ENCODE measurements around the gene ACSL6. TPM values are rescaled to one million over a fixed set of nuclear protein-coding genes. Genes with fewer than 3 reads are reported as not detected.
A peak's percentile ranks its signal among the peaks of the same experiment; 100 is the strongest.

ACSL6 gene
- total RNA-seq, 1 donor from 2014 or later: not detected

- no peak for DNase-seq (ENCODE audit: low spot score)
- Histone ChIP-seq H3K4me3 (no peak overlapping the region), H3F3A (ENCODE audit: low read depth) (no peaks in the 10 kb centered on the region), H3K79me2 (ENCODE audit: low read depth) (no peaks in the 10 kb centered on the region), H3K4me1 (no peaks in the 10 kb centered on the region), H4K20me1 (ENCODE audit: low read depth) (no peaks in the 10 kb centered on the region), H2AFZ (replicated peaks) (no peak overlapping the region), H3K4me2 (no peak overlapping the region), H3K27ac (no peak overlapping the region), H3K9me3 (ENCODE audit: low read depth) (no peaks in the 10 kb centered on the region), H3K36me3 (no peaks in the 10 kb centered on the region), H3K27me3 (no peaks in the 10 kb centered on the region), H3K9ac (no peak overlapping the region)
- no peak overlapping the region for H3K4me3 Mint-ChIP-seq
- peak overlapping the region; percentile 42 for H3K27ac Mint-ChIP-seq
- peaks cover 6% of the 10 kb centered on the region for H3K27me3 Mint-ChIP-seq (ENCODE audit: insufficient read depth, low read depth)
- no peaks in the 10 kb centered on the region for H3K36me3 Mint-ChIP-seq
- no peak for TF ChIP-seq EZH2 (IDR thresholded peaks at IDR 0.05)
- no peak for TF ChIP-seq CTCF (IDR thresholded peaks at IDR 0.05)
- TF ChIP-seq EZH2phosphoT487 (IDR thresholded peaks at IDR 0.05): no peak
- peaks cover 2% of the 10 kb centered on the region for H3K9me3 Mint-ChIP-seq
- peaks cover 8% of the 10 kb centered on the region for H3K4me1 Mint-ChIP-seq
Observed at GRCh38 chr5:131983244-131983771, 28.1 kb downstream of the ACSL6 start.

- no peaks in the 10 kb centered on the region for H3K4me1 ChIP-seq
- no peak overlapping the region for H3K27ac ChIP-seq
- H3K27me3 Mint-ChIP-seq (ENCODE audit: insufficient read depth, low read depth): peaks cover 6% of the 10 kb centered on the region
- no peaks in the 10 kb centered on the region for H3K9me3 ChIP-seq (ENCODE audit: low read depth)
- TF ChIP-seq CTCF (IDR thresholded peaks at IDR 0.05) (no peak), EZH2 (IDR thresholded peaks at IDR 0.05) (no peak), EZH2phosphoT487 (IDR thresholded peaks at IDR 0.05) (no peak)
- H3K4me3 ChIP-seq: no peak overlapping the region
- H3K36me3 Mint-ChIP-seq: no peaks in the 10 kb centered on the region
- no peak overlapping the region for H3K4me2 ChIP-seq
- H4K20me1 ChIP-seq (ENCODE audit: low read depth): no peaks in the 10 kb centered on the region
- H3K36me3 ChIP-seq: no peaks in the 10 kb centered on the region
- H2AFZ ChIP-seq (replicated peaks): no peak overlapping the region
- H3K4me1 Mint-ChIP-seq: peaks cover 8% of the 10 kb centered on the region
- H3K27ac Mint-ChIP-seq: no peak overlapping the region
- no peaks in the 10 kb centered on the region for H3K27me3 ChIP-seq
- H3K9me3 Mint-ChIP-seq: peaks cover 2% of the 10 kb centered on the region
- H3F3A ChIP-seq (ENCODE audit: low read depth): no peaks in the 10 kb centered on the region
- no peak for DNase-seq (ENCODE audit: low spot score)
- H3K4me3 Mint-ChIP-seq: no peak overlapping the region
- H3K79me2 ChIP-seq (ENCODE audit: low read depth): no peaks in the 10 kb centered on the region
- H3K9ac ChIP-seq: no peak overlapping the region
Observed at GRCh38 chr5:131981516-131981915, 29.9 kb downstream of the ACSL6 start.

GRCh38 chr5:131980696-131981095 is 30.8 kb downstream of the ACSL6 start:
- peaks cover 7% of the 10 kb centered on the region for H3K4me1 Mint-ChIP-seq
- no peak overlapping the region for H3K4me3 ChIP-seq
- H3K4me3 Mint-ChIP-seq: no peak overlapping the region
- no peaks in the 10 kb centered on the region for H3K4me1 ChIP-seq
- no peak for TF ChIP-seq EZH2phosphoT487 (IDR thresholded peaks at IDR 0.05)
- no peak for TF ChIP-seq CTCF (IDR thresholded peaks at IDR 0.05)
- TF ChIP-seq EZH2 (IDR thresholded peaks at IDR 0.05): no peak
- no peak for DNase-seq (ENCODE audit: low spot score)
- no peaks in the 10 kb centered on the region for H4K20me1 ChIP-seq (ENCODE audit: low read depth)
- H3K27ac Mint-ChIP-seq: no peak overlapping the region
- H3K9ac ChIP-seq: no peak overlapping the region
- no peaks in the 10 kb centered on the region for H3K79me2 ChIP-seq (ENCODE audit: low read depth)
- H3K4me2 ChIP-seq: no peak overlapping the region
- H3K27me3 ChIP-seq: no peaks in the 10 kb centered on the region
- no peaks in the 10 kb centered on the region for H3F3A ChIP-seq (ENCODE audit: low read depth)
- H3K36me3 ChIP-seq: no peaks in the 10 kb centered on the region
- H3K9me3 Mint-ChIP-seq: peaks cover under 1% of the 10 kb centered on the region
- H2AFZ ChIP-seq (replicated peaks): no peak overlapping the region
- H3K36me3 Mint-ChIP-seq: no peaks in the 10 kb centered on the region
- H3K9me3 ChIP-seq (ENCODE audit: low read depth): no peaks in the 10 kb centered on the region
- H3K27me3 Mint-ChIP-seq (ENCODE audit: insufficient read depth, low read depth): peaks cover 6% of the 10 kb centered on the region
- no peak overlapping the region for H3K27ac ChIP-seq

Measured in neural progenitor cell (in vitro differentiated cells).